ENCODE data around the gene SFT2D1.
"Not testable (repeated sequence)": the region's sequence is repeated elsewhere in the genome, so short reads cannot be mapped to it uniquely, and the experiment has no call there.

SFT2D1 gene

DNA sequence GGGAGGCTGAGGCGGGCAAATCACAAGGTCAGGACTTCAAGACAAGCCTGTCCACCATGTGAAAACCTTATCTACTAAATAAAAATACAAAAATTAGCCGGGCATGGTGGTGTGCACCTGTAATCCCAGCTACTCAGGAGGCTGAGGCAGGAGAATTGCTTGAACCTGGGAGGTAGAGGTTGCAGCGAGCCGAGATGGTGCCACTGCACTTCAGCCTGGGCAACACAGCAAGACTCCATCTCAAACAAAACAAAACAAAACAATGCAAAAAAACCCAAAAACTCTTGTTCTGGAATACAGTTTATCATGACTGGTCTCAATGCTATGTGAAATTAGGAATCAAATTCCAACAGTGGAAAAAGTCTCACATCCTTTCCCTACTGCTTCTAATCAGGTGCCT lies 20.1 kb upstream of the SFT2D1 start:
- not testable (repeated sequence) for DNase-seq

DNA sequence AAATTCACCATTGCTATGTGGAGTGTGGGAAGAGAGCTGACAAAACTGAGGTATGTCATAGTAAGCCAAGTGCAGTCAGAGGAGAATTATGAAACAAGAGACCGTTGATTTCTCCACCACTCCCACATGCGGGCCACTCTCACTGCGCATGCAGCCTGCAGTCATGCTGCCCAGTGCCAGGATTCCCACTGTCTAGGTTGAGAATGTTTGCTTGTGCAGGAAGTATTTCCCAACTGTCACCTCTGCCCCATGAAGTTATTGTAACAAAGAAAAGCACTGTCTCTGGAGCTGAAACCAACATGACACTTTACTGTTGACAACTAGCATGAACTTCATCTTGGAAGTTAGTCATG lies 18.7 kb upstream of the SFT2D1 start:
- DNase-seq, result no peak

DNA sequence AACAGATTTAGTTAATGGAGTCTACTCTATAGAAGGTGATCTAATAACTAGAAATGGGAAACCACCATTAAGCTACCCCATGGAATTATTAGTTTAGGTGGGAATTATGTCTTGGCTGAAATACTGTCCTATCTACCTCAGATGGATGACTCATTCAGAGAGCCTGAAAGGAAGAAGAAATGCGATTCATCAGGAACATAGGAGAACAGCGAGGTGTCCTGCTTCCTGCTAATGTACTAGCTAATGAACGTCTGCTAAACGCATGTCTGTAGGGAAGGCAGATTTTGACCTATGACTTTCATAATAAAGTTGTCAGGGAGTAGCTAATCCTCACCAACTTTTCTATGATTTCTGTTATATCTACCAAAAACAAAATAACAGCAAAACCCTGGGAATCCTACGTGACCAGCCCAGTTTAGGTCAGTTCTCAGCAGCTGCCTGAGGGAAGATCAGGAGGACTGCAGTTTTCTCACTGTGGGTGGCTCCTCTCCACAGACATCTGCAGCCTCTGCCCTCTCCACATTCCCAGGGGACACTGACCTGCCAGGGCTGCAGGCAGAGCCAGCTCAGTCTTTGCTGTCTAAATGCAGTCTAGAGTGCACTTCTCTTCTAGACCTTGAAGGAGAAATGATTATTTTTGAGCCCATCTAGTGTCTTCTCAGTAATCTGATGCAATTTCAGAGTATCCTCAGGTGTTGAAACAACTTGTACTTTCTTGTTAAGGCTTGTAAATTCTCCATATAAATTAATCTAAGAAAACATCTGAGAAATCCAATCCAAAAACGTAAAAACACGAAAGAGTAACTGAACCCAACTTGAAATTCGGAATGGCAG lies 18.1 kb upstream of the SFT2D1 start:
- DNase-seq, result no peak

DNA sequence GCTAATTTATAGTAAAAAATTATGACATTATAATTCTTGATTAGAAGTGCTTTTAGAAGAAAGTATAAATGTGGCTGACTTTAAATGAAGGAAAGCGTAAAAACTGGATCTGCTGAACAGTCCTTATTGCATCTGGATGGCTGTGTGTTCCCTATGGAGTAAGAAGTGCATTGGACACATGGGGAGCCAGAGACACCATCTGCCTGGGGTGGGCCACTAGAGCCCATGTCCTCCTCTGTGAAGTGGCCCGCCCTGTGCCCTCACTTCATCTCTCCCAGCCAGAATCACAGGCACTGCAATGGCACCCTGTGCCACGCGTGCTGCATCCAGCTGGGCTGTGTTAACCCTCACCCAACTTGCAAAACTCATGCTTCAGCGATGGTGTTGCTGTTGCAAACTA lies 13.2 kb upstream of the SFT2D1 start:
- DNase-seq, result no peak

DNA sequence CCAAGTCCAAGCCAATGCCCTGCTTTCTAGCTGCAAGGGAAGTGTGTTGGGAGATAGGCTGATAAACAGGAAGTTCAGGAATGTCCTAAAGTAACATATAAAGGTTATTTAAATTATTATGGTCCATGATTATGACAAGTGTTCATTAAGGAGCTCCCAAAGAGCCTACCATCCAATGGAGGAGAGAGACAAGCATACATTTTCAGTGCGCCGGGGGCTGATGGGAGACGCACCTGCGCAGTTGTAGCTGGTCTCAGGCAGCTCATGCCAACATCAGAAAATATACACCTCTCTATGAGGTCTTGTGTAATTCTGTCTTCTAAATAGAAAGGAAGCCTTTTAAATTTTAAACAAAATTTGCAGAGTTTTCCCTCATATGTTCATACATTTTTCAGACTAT lies 12.6 kb upstream of the SFT2D1 start:
- no peak for DNase-seq

DNA sequence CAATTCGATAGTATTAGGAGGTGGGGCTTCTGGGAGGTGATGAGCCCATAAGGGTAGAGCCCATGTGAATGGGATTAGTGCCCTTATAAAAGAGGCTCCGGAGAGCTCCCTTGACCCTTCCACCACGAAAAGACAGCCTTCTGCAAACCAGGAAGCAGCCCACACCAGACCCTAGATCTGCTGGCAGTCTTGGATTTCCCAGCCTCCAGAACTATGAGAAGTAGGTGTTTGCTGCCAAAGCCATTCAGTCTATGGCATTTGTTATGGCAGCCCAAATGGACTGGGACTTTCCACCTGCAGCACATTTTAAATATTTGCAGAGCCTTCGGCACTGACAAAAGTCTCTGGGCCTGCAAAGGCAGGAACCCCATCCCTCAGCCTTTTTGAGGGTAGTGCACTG lies 11.8 kb upstream of the SFT2D1 start:
- no peak for DNase-seq

DNA sequence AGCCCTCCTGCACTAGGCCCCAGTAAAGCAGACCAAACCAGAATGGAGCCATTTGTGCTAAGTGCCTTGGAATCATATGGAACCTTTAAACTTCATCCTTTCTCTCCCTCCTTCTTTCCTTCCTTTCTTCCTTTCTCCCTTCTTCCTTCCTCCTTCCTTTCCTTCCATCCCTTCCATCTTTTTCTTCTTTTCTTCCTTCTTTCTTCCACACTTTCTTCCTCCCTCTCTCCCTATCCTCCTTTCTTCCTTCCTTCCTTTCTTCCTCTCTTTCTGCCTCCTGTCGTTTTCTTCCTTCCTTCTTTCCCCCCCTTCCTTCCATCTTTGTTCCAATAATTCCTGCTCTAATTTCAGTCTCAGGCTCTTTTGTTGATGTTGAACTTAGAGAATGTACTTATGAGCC lies 11.2 kb upstream of the SFT2D1 start:
- no peak for DNase-seq

DNA sequence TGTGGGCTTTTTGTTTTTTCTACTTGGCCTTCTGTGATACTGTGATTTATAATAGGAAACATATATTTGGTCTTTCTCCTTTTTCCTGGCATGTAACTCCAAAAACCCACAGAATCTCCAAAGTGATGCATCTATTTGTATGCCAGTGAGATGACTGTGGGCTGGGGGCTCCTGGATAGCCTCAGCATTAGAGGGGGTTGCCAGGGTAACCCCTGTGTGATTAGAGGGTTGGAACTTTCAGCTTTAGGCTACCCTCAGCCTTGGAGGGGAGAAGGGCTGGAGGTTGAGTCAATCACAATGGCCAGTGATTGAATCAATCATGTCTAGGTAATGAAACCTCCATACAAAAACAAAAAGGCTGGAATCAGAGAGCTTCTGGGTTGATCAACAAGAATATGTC lies 10.6 kb upstream of the SFT2D1 start:
- no peak for DNase-seq

DNA sequence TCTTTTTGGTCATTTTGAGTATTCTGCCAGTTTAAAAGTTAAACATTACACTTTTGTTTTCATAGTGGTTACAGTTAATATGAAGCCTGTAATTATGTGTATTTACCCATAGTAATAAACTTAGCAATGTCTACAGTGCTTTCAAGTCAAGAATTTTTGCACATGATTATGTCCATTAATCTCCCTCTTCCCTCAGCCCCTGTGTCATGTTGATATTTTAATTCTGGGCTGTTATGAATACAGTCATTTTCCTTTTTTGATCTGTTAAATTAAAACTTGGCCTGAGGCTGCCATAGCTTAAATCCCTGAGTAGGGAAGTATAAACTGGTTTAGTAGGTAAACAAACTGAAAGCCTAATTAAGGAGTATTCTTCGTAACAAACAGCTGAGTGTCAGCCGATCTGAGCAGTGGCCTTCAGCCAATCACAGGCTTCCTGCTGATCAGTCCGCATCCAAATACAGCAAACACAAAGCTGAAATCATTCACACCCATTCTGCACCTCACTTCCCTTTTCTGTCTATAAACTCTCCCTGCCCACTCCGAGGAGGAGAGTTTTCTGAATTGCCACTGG lies 9.5 kb upstream of the SFT2D1 start:
- DNase-seq, result peak; percentile 20

DNA sequence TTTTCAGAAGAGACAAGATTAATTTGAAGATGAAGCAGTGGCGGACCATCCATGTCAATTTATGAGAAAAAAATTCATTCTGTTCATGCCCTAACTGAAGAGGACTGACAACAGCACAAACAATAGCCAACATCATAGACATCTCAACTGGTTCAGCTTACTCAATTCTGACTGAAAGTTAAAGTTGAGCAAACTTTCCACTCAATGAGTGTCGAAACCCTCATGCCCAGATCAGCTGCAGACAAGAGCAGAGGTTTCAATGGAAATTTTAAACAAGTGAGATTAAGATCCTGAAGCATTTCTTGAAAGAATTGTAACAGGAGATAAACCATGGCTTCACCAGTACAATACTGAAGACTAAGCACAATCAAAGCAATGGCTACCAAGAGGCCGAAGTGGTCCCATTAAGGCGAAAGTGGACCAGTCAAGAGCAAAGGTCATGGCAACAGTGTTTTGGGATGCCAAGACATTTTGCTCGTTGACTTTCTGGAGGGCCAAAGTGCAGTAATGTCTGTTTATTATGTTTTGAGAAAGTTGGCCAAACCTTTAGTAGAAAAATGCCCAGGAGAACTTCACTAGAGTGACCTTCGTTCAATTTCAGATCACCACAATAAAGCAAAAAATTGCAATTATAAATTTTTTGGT lies 6.1 kb upstream of the SFT2D1 start:
- no peak for DNase-seq

DNA sequence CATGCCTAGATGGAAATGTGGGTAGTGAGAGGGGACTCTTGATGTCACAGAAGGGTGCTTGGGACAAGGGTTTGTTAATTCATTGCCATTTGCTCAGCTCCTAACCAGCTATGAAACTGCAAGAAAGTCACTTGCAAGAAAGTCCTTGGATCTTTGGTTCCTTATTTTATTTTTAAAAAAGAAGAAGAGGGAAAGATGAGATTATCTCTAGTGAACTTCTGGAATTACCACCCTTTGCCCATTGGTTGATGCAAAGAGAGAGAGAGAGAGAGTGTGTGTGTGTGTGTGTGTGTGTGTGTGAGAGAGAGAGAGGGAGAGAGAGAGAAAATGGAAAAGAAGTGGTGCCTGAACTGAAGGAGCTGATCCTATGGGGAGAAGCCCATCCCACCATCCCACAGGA lies 4.6 kb upstream of the SFT2D1 start:
- no peak for DNase-seq

DNA sequence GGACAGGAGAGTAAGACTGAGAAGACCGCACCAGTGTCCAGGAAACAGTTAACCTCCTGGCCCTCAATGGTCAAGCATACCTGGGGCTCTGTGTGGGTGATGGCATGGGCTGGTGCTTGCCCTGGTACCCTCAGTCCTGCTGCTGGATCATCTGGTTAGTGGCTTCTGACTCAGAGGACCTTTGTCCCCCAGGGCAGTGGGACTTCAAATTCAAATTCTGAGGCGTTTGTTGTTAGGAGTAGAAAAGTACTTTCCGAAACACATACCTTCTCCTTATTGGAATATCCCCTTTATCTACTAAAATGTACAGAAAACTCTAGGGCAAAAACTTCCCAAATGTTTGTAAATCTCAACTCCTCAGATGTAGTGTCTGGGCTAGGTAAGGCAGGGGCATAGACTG lies 4.1 kb upstream of the SFT2D1 start:
- no peak for DNase-seq

DNA sequence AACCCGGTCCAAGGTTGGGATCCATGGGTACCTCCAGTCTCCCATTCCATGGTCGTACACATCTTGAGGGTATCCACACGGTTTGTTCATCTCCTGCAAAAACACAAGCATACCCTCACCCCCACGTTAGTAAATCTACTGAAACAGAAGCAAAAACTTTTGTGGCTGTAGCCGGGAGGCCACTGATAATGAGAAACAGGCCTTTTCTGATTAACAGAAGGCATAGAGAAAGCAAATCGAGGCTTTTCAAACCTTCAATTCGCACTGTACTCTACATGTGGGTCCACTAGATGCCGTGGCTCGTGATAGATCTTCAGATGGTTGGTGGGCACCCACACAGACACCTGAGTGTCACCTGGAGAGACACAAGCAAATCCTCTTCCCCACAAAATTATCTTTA lies 3.3 kb upstream of the SFT2D1 start:
- not testable (repeated sequence) for DNase-seq

DNA sequence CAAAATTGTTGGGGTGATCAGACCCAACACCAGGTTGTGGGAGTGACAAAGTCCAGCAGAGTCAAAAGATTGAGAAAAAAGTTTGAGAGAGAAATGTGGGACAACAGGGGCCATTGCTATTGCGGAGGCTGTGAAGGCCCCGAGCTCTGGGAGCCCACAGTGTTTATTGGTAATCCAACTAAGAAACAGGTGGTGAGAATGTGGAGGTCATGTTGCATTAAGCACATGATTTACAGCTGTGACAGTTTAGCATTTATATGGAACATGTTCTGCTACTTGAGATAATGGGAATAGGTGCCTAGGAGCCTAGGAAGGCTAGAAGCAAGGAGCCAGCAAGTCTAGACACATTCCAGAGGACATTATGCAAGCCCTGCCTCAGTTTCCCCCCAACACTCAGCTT lies 2.6 kb upstream of the SFT2D1 start:
- not testable (repeated sequence) for DNase-seq

DNA sequence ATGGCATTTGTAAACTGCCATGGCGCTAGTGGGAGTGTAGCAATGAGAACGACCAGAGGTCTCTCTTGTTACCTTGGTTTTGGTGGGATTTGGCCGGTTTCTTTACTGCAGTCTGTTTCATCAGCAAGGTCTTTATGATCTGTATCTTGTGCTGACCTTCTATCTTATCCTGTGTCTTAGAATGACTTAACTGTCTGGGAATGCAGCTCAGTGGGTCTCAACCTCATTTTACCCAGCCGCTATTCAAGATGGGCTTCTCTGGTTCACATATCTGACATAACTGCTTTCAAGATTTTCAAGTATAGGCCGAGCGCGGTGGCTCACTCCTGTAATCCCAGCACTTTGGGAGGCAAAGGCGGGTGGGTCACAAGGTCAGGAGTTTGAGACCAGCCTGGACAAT lies 1.9 kb upstream of the SFT2D1 start:
- no peak for DNase-seq

DNA sequence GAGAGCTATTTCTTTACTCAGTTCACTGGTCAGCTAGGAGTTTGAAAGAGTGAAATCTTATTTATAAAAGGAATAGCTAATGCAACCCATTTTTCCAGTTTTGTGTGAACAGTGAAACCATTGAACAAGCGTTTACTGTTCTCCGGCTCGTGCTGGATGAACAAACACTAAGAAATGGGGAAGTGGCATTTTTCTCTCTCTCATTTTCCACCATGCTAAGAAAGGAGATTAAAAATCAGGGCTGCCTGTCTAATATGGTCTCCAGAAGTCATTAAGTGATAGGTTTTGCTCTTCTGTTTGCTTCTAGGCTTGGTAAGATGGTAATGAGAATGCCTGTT lies 774 bp upstream of the SFT2D1 start:
- DNase-seq, result no peak

DNA sequence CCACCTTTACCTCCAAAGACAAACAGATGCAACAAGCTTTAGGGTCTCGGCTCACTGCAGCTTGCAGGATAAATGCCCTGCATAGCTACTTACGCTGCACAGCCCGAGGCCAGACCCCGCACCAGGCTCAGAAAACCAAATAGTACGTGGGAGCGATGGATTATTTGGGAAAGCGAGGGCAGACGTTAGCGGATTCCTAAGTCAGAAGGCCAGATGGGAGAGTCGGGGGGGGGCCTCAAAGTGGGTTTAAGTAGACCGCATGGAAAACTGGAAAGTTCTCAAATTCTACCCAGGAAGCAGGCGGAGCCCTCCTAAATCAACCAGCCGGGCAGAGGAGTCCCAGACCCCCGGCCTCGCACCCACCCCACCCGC lies 382 bp downstream of the SFT2D1 start:
- no peak for DNase-seq

DNA sequence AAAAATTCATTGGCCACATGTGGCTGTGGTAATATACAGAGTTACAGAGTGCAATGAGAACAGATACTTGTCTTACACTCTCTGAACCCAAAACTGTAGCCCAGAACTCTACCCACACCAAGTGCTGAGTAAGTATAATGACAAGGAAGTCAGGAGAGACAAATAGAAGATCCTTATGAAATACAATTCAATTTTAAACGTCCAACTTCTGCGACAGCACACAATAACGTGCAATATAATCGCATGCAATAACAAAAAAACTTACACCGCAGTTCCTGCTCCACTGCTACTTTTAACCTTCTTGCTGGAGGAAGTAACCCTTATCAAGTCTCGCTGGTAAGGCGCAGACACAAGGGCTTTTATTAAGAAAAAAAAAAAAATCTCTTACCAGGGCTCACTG lies 881 bp downstream of the SFT2D1 start:
- no peak for DNase-seq

DNA sequence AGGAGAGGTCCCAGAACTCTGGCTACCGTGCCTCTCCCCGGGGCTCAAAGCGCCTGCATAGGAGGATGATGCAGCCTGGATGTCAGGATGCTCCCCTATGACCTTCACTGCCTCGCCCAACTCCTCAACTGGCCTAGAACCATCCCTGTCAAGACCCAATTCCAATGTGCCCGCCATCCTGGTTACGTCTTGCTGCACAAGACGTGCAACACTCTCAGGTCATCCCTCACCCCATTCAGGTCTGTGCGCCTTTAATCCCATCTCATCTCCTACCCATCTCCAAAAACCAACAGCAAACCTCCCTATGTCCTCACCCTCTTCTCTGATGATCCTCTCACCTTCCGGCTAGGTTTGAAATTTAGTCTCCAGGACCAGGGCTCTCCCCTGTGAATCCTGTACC lies 3.5 kb downstream of the SFT2D1 start:
- no peak for DNase-seq

DNA sequence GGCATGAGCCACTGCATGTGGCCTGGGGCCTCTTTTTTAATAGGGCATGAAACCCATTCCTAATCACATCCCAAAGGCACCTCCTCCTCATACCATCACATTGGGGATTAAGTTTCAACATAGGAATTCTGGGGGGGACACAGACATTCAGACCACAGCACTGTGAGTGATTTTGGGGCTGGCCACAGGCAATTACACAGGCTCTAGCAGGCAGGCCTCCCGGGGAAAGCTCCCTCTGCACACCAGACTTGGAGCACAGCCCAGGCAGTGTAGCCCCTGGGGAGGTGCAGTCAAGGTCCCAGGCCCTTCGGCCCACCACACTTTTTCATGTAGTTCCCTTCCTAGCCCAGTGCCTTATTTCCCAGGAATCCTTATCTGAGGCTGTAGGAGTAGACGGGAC lies 5.5 kb downstream of the SFT2D1 start:
- DNase-seq, result no peak

DNA sequence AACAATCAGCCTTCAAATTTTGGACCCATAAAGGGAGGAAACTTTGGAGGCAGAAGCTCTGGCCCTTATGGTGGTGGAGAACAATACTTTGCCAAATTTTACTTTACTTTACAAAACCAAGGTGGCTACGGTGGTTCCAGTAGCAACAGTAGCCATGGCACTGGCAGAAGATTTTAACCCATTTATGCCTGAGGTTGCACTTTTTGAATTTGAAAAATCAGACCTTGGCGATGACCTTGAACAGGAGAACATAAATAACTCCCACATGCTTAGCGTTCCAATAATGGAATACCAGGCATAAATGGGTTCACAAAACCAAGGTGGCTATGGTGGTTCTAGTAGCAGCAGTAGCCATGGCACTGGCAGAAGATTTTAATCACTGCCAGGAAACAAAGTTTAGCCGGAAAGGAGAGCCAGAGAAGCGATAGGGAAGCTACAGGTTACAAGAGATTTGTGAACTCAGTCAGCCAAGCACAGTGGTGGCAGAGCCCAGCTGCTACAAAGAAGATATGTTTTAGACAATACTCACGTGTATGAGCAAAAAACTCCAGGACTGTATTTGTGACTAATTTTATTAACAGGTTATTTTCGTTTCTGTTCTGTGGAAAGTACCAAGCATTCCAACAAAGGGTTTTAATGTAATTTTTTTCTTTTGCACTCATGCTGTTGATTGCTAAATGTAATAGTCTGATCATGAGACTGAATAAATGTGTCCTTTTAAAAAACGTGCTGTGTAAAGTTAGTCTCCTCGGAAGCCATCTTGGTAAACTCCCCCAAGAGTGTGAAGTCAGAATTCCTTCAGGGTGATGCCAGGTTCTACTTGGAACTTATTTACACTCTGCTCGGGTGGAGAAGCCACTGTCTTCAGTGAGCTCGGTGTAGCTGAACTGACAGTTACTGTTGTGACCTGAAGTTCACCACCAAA lies 6.7 kb downstream of the SFT2D1 start:
- DNase-seq, result no peak

DNA sequence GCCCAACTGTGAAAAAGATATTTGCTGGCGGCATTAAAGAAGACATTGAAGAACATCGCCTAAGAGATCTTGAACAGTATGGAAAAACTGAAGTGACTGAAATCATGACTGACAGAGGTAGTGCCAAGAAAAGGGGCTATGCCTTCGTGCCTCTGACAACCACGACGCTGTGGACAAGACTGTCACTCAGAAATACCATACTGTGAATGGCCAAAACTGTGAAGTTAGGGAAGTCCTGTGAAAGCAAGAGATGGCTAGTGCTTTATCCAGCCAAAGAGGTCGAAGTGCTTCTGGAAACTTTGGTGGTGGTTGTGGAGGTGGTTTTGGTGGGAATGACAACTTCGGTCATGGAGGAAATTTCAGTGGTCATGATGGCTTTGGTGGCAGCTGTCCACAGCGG lies 7.5 kb downstream of the SFT2D1 start:
- DNase-seq, result no peak

DNA sequence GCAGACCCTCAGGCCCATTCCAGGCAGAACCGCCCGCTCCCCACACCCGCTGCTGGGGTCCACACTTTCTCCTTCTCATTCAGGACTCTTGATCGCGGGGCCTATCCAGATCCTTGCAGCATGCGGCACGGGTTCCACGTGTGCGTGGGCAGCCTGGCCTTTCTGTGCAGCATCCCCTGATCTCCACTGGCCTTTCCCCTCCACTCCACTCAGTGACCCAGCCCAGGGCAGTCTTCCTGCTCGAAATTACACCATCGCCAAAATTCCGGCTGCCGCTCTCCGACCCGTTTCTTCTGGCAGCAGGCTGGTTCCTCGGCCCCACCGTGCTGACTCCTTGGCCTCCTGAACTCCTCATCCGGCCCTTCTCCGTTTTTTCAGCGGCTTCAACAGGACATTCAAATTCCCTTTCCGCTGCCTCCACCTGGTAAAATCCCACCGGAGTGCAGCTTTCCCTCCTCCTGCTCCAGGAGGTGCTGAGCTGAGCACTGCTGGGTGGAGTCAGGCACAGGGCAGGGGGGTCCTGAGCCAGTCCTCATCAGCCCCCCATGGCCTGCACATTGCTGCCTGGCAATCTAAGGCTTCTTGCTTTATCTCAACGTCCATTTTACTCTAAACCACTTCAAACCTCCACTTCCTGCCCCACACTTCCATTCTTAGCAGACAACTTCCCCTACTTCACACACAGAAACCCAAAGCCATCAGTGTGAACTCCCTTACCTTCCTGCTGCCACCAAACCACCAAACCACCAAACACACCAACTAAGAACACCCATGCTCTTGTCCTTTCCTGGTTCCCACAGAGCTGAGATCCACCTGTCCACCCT lies 9.0 kb downstream of the SFT2D1 start:
- DNase-seq, result no peak

Measured in NCI-H2029 (cell line).